GM23338 (cell line): Measurements from ENCODE around the gene SPTB. TPM values are rescaled to one million over a fixed set of nuclear protein-coding genes. Genes with fewer than 3 reads are reported as not detected.

ENCODE experiments used
- ATAC-seq: fragments of 200-7000 bp; cut with Tn5 transposase; 3 replicates; pipeline ENCODE4 v1.9.1; 2020
- DNase-seq: peaks from one replicate; pipeline ENCODE4 v3.0.0-alpha.2; 2015; ENCODE audit warnings: low spot score
- H2AFZ ChIP-seq: fragments of 200-600 bp; sonication (generic); 2 replicates; pipeline ENCODE4 v1.8.0; 2016; ENCODE audit warnings: antibody characterized with exemption, mild to moderate bottlenecking, moderate library complexity
- H3F3A ChIP-seq: fragments of 200-600 bp; sonication (generic); replicated peaks from 2 replicates; pipeline ENCODE4 v1.8.0; 2017; ENCODE audit warnings: antibody characterized with exemption, mixed run types, low read depth
- H3K27ac ChIP-seq: fragments of 200-600 bp; sonication (generic); 2 replicates; pipeline ENCODE4 v1.6.1; 2016; ENCODE audit warnings: low read depth
- H3K27me3 ChIP-seq: fragments of 200-600 bp; sonication (generic); 2 replicates; pipeline ENCODE4 v1.8.0; 2016; ENCODE audit warnings: mild to moderate bottlenecking, mixed run types, moderate library complexity; ENCODE audit not compliant: insufficient read depth
- H3K36me3 ChIP-seq: fragments of 200-600 bp; sonication (generic); 2 replicates; pipeline ENCODE4 v1.8.0; 2016; ENCODE audit warnings: mild to moderate bottlenecking; ENCODE audit not compliant: insufficient read depth
- H3K4me1 ChIP-seq: fragments of 200-600 bp; sonication (generic); 2 replicates; pipeline ENCODE4 v1.8.0; 2016; ENCODE audit warnings: mild to moderate bottlenecking, moderate library complexity; ENCODE audit not compliant: insufficient read depth
- H3K4me2 ChIP-seq: fragments of 200-600 bp; sonication (generic); 2 replicates; pipeline ENCODE4 v1.7.1; 2017; ENCODE audit warnings: mixed run types
- H3K4me3 ChIP-seq: fragments of 200-600 bp; sonication (generic); 2 replicates; pipeline ENCODE4 v1.6.1; 2016; ENCODE audit warnings: mixed run types
- H3K79me2 ChIP-seq: fragments of 200-600 bp; sonication (generic); replicated peaks from 2 replicates; pipeline ENCODE4 v1.8.0; 2017; ENCODE audit warnings: mild to moderate bottlenecking; ENCODE audit not compliant: insufficient read depth
- H3K9me2 ChIP-seq: fragments of 200-600 bp; sonication (generic); 2 replicates; pipeline ENCODE4 v1.8.0; 2017; ENCODE audit not compliant: insufficient read depth
- H4K20me1 ChIP-seq: fragments of 200-600 bp; sonication (generic); replicated peaks from 2 replicates; pipeline ENCODE4 v1.8.0; 2017; ENCODE audit warnings: mild to moderate bottlenecking; ENCODE audit not compliant: insufficient read depth
- H3K27ac Mint-ChIP-seq: 2 replicates; pipeline ENCODE4 v1.8.0; 2020; ENCODE audit warnings: inconsistent platforms, mild to moderate bottlenecking, moderate library complexity, mixed read lengths
- H3K27me3 Mint-ChIP-seq: 3 replicates; pipeline ENCODE4 v1.8.0; 2022; ENCODE audit warnings: low read depth, mild to moderate bottlenecking, moderate library complexity, mixed read lengths, inconsistent platforms; ENCODE audit not compliant: insufficient read depth, poor library complexity
- H3K36me3 Mint-ChIP-seq: 3 replicates; pipeline ENCODE4 v1.8.0; 2021; ENCODE audit warnings: low read depth, mild to moderate bottlenecking, inconsistent platforms, moderate library complexity, mixed read lengths
- H3K4me1 Mint-ChIP-seq: 3 replicates; pipeline ENCODE4 v1.8.0; 2020; ENCODE audit warnings: mild to moderate bottlenecking, inconsistent platforms, mixed read lengths
- H3K4me3 Mint-ChIP-seq: 3 replicates; pipeline ENCODE4 v1.8.0; 2021; ENCODE audit warnings: moderate library complexity, mild to moderate bottlenecking, inconsistent platforms, mixed read lengths
- H3K9me3 Mint-ChIP-seq: 3 replicates; pipeline ENCODE4 v1.8.0; 2020; ENCODE audit warnings: moderate library complexity, mild to moderate bottlenecking, inconsistent platforms, mixed read lengths
- CREB1 ChIP-seq: fragments of 250-450 bp; sonication (Bioruptor Pico); IDR thresholded peaks from 2 replicates; pipeline ENCODE4 v1.5.0; 2020; ENCODE audit warnings: low read depth, mild to moderate bottlenecking, moderate library complexity
- EZH2 ChIP-seq: fragments of 200-600 bp; sonication (generic); IDR thresholded peaks from one replicate; pipeline ENCODE4 v1.8.0; 2017; ENCODE audit warnings: antibody characterized with exemption, mild to moderate bottlenecking, low read depth; ENCODE audit not compliant: unreplicated experiment
- EZH2phosphoT487 ChIP-seq: fragments of 200-600 bp; sonication (generic); IDR thresholded peaks from one replicate; pipeline ENCODE4 v1.8.1; 2018; ENCODE audit warnings: antibody characterized with exemption; ENCODE audit not compliant: unreplicated experiment
- NANOG ChIP-seq: IDR thresholded peaks from 2 replicates; pipeline ENCODE4 v1.6.1; 2016; ENCODE audit warnings: antibody characterized with exemption, borderline replicate concordance
- POLR2AphosphoS5 ChIP-seq: IDR thresholded peaks from 2 replicates; pipeline ENCODE4 v1.6.1; 2016; ENCODE audit warnings: antibody characterized with exemption, low read depth
- STAT1 ChIP-seq: IDR thresholded peaks from one replicate; pipeline ENCODE4 v1.6.1; 2016; ENCODE audit warnings: antibody characterized with exemption; ENCODE audit not compliant: unreplicated experiment
- ZNF114 ChIP-seq: fragments of 250-450 bp; sonication (Bioruptor Pico); IDR thresholded peaks from 2 replicates; pipeline ENCODE4 v1.5.0; 2020; ENCODE audit warnings: mild to moderate bottlenecking, moderate library complexity
- ZNF331 ChIP-seq: fragments of 250-450 bp; sonication (Bioruptor Pico); IDR thresholded peaks from 2 replicates; pipeline ENCODE4 v1.5.0; 2020; ENCODE audit warnings: low read depth, mild to moderate bottlenecking, moderate library complexity
- polyA plus RNA-seq: library from polyadenylated mRNA; unstranded; fragments of >200 nt; fragmentation: Nextera tagmentation; extraction: Ambion mirVana; gene quantifications from 2 replicates; pipeline ENCODE4 v1.2.1, GENCODE V29; 2016
- total RNA-seq: library from RNA; depleted of rRNA; stranded (reverse); fragments of >200 nt; shearing (Covaris generic); gene quantifications from 2 replicates; pipeline ENCODE4 v1.2.3, GENCODE V29; 2014
- TF ChIP-seq, protein P1 (sequence below): IDR thresholded peaks from one replicate; pipeline ENCODE4 v1.6.1; 2018; ENCODE audit warnings: antibody characterized with exemption; ENCODE audit not compliant: unreplicated experiment
- TF ChIP-seq, protein P2 (sequence below), 2 experiments: fragments of 200-600 bp in 1 of 2; sonication (generic) in 1 of 2; conservative IDR thresholded peaks; 2 replicates each; pipeline versions ENCODE4 v1.5.1 to v1.6.1; 2016 to 2017; ENCODE audit warnings: antibody characterized with exemption in 2 of 2, low read depth in 2 of 2, mild to moderate bottlenecking in 2 of 2, moderate library complexity in 1 of 2

Gene SPTB
- total and polyA plus RNA-seq, 2 experiments from 2014 or later = 1.1 to 1.9 TPM

DNA sequence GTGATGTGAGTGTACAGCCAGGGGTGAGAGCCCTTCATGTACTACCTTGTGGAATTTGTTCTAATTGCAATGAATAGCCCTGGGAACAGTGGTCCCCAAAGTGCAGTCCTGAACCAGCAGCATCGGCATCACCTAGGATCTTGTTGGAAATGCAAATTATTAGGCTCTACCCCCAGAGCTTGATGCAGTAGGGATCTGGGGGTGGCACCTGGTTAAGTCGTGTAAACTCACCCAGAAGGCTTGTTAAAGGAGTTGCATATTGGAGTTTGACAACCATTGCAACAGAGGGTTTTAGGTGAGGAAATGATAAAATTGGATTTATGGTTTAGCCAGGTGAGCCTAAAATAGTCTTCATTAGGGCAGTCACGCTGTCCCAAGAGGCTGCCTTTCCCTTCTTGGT is 102.2 kb downstream of the SPTB start:
- ATAC-seq (no peak), DNase-seq (no peak)
- Histone ChIP-seq H3K36me3 (no peaks in the 10 kb centered on the region), H3K4me1 (no peaks in the 10 kb centered on the region), H4K20me1 (no peaks in the 10 kb centered on the region), H3K27me3 (no peaks in the 10 kb centered on the region), H3K27ac (no peak overlapping the region), H3K9me2 (no peaks in the 10 kb centered on the region), H2AFZ (no peak overlapping the region), H3K79me2 (no peaks in the 10 kb centered on the region), H3K4me3 (no peak overlapping the region), H3F3A (no peaks in the 10 kb centered on the region), H3K4me2 (no peak overlapping the region)
- peaks cover 22% of the 10 kb centered on the region for H3K36me3 Mint-ChIP-seq
- TF ChIP-seq NANOG (no peak), POLR2AphosphoS5 (no peak), EZH2 (no peak), STAT1 (no peak), ZNF114 (no peak), CREB1 (CRISPR knock-in tag) (no peak), EZH2phosphoT487 (no peak), ZNF331 (CRISPR knock-in tag) (no peak)
- TF ChIP-seq, protein P1, sequence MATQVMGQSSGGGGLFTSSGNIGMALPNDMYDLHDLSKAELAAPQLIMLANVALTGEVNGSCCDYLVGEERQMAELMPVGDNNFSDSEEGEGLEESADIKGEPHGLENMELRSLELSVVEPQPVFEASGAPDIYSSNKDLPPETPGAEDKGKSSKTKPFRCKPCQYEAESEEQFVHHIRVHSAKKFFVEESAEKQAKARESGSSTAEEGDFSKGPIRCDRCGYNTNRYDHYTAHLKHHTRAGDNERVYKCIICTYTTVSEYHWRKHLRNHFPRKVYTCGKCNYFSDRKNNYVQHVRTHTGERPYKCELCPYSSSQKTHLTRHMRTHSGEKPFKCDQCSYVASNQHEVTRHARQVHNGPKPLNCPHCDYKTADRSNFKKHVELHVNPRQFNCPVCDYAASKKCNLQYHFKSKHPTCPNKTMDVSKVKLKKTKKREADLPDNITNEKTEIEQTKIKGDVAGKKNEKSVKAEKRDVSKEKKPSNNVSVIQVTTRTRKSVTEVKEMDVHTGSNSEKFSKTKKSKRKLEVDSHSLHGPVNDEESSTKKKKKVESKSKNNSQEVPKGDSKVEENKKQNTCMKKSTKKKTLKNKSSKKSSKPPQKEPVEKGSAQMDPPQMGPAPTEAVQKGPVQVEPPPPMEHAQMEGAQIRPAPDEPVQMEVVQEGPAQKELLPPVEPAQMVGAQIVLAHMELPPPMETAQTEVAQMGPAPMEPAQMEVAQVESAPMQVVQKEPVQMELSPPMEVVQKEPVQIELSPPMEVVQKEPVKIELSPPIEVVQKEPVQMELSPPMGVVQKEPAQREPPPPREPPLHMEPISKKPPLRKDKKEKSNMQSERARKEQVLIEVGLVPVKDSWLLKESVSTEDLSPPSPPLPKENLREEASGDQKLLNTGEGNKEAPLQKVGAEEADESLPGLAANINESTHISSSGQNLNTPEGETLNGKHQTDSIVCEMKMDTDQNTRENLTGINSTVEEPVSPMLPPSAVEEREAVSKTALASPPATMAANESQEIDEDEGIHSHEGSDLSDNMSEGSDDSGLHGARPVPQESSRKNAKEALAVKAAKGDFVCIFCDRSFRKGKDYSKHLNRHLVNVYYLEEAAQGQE = no peak
- TF ChIP-seq, protein P2, sequence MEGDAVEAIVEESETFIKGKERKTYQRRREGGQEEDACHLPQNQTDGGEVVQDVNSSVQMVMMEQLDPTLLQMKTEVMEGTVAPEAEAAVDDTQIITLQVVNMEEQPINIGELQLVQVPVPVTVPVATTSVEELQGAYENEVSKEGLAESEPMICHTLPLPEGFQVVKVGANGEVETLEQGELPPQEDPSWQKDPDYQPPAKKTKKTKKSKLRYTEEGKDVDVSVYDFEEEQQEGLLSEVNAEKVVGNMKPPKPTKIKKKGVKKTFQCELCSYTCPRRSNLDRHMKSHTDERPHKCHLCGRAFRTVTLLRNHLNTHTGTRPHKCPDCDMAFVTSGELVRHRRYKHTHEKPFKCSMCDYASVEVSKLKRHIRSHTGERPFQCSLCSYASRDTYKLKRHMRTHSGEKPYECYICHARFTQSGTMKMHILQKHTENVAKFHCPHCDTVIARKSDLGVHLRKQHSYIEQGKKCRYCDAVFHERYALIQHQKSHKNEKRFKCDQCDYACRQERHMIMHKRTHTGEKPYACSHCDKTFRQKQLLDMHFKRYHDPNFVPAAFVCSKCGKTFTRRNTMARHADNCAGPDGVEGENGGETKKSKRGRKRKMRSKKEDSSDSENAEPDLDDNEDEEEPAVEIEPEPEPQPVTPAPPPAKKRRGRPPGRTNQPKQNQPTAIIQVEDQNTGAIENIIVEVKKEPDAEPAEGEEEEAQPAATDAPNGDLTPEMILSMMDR (conservative IDR thresholded peaks at IDR 0.05; ENCODE audit: low read depth in 2 of 2) = no peak
- H3K4me3 Mint-ChIP-seq = no peak overlapping the region
- H3K27me3 Mint-ChIP-seq = peaks cover 10% of the 10 kb centered on the region
- H3K4me1 Mint-ChIP-seq = peaks cover 5% of the 10 kb centered on the region; the same call in 2 of the 3 replicates
- H3K9me3 Mint-ChIP-seq = peaks cover 27% of the 10 kb centered on the region
- H3K27ac Mint-ChIP-seq = no peak overlapping the region

DNA sequence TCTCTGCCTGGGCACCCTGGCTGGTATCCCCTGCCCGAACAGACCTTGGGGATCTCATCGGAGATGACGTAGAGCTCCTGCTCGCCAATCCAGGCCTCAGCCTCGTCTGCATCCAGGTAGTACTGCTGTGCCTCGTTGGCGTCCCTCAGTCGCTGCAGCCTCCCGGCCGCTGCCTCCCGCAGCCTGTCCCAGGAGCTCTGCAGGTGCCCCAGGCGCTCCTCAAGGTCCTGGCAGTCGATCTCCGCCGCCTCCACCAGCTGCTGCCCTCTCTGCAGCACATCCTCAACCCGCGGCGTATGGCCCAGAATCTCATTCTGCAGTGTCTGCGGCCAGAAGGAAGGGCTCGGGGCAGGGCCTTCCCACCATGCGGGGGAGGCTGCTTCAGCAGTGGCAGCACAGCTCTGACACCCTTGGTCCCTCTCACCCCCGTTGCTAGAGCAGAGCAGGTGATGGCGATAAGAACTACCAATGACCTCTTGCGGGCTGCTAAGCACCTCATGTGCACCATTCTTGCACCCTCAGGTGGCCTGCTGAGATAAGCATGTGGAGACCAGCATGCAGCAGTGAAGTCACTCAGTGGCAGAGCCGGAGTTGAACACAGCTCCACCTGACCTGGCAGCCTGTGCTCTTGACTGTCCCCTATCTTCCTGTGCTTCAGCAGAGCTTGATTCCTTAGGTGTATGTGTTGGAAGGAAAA is 104.5 kb downstream of the SPTB start:
- Mint-ChIP-seq H3K27ac (no peak overlapping the region), H3K4me3 (no peak overlapping the region), H3K36me3 (peaks cover 22% of the 10 kb centered on the region), H3K4me1 (peaks cover 5% of the 10 kb centered on the region; the same call in 2 of the 3 replicates), H3K27me3 (peaks cover 15% of the 10 kb centered on the region), H3K9me3 (peaks cover 29% of the 10 kb centered on the region)
- ATAC-seq (no peak), DNase-seq (no peak)
- TF ChIP-seq ZNF114 = no peak
- no peak for TF ChIP-seq CREB1 (CRISPR knock-in tag)
- Histone ChIP-seq H3K9me2 (no peaks in the 10 kb centered on the region), H3F3A (no peaks in the 10 kb centered on the region), H3K27me3 (no peaks in the 10 kb centered on the region), H3K4me1 (no peaks in the 10 kb centered on the region), H4K20me1 (no peaks in the 10 kb centered on the region), H3K4me2 (no peak overlapping the region), H3K27ac (no peak overlapping the region), H3K36me3 (no peaks in the 10 kb centered on the region), H3K79me2 (no peaks in the 10 kb centered on the region), H3K4me3 (no peak overlapping the region), H2AFZ (no peak overlapping the region)
